HL-60/S4 treated with phorbol 12-myristate 13-acetate at 8.2 ng/mL for 4 days and 3 days (cell line): ENCODE results near the gene KANK4.

ENCODE experiments used
- in situ Hi-C: fragments of 300-500 bp; cut with MboI; formaldehyde crosslinking; loops from 2 replicates; pipeline ENCODE4 v1.15.0; 2022; ENCODE audit warnings: low sequenced_read_pairs

KANK4 gene

DNA sequence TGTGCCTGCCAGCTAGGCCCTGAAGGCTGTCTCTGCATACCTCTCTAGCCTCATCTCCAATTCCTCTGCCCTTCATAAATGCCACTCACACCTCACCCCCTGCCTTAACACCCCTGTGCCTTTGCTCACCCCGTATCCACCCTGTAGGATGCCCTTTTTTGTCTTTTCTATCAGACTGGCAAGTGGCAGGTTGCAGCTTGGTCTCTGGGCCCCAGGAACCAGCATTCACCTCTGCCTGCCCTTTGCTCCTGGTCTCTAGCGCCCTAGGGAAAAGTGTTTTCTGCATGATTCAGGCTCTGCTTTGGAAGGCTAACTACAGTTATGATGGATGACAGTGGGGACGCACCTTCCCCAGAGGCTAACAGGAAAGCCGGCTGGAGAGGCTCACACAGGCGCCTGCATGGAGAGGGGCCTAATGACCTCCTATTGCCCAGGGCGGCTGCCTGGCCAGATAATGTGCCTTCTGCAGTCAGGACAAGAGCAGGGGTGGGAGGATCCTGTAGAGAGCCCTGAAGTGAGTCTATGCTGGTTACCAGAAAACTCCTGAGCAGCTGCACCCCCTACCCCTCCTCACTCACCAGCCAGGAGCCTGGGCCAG is 11.2 kb downstream of the KANK4 start:
- in situ Hi-C loops, result no loop called here

DNA sequence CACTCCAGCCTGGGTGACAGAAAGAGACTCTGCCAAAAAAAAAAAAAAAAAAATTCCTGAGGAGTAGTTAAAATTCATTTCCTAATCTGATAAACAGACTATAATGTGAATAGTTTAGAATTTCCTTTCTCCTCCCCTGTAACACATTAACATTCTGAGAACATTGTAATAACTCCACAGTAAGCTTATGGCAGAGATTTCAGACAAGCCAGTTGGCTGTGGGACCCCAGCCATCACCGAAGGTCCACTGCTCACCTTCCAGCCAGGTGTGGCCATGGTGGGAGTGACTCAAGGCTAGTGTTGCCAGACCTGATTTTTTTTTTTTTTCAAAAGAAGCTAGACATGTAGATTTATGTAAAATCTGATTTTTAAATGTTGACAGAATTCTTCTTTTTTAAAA is 11.8 kb downstream of the KANK4 start:
- in situ Hi-C loops, result no loop called here

DNA sequence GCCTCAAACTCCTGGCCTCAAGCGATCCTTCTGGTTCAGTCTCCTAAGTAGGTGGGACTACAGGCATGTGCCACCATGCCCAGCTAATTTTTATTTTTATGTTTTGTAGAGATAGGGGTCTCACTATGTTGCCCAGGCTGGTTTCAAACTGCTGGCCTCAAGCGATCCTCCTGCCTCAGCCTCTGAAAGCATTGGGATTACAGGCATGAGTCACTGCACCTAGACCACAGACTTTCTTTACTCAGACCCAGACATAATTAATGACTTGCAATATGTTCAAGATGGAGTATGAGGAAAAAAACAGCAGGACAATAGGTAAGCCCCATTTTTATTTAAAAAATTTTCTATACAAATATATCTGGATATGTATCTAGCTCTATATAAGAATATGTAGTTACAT is 13.2 kb downstream of the KANK4 start:
- in situ Hi-C loops, result no loop called here

DNA sequence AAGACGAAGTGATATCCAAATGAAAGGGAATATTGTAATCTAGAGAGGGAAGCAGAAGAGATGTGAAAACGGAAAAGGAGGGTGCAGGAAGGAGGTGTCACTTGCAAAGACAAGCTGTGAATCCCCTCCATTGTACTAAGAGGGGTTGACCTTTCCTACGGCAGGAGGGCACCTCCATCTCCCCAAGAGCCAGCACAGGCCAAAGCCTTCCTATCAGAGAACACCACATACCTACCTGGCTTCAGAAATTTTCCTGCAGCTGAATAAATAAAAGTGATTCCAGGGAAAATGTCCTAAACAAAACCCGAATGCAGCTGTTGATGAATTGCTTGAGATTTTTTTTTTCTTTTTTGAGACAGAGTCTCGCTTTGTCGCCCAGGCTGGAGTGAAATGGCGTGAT is 14.3 kb downstream of the KANK4 start:
- in situ Hi-C loops, result no loop called here

DNA sequence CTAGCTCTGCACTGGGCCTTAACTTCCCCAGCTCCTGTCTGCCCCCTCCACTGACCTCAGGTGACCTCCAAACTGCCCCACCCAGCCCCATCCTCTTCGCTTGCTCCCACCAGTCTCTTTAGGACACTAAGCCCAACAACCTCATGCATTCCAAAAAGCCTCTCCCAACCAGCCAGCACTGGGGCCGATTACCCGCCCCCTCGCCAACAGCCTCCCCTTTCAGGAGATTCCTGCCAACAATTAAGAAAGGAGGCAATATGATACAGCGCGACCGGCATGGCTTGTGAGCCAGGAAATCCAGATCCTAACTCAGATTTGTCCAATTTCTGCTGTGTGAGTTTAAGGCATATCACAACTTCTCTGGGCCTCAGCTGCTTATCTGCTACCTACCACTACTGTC is 14.7 kb downstream of the KANK4 start:
- in situ Hi-C loops, result no loop called here

DNA sequence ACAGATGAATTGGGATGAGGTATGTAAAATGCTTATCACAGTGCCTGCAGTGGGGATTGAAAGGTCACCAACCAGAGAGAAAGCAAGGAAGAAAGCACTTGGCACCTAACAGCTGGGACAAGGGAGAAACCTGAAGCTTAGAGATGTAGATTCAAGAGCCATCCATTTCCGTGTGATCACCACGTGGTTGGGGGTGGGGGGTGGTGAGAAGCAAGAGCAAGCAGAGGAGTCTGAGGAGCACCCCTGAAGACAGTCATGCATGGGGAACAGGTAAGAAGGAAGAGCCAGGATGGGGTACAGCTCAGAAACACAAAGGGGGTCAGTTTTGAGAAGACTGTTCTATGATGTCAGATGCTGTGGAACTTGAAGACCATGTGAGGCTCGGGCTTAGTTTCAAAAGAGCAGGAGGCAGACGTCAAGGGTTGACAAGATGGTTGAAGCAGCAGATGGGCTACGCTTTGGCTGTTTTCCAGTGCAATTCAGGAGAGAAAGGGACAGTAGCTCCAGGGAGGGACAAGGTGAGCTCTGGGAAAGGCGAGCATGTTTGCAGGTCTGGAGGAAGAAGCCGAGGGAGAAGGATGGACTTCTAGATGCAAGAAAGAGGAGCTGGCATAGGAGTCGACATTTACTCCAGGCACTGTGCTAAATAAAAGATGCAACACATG is 17.4 kb downstream of the KANK4 start:
- in situ Hi-C loops, result no loop called here

DNA sequence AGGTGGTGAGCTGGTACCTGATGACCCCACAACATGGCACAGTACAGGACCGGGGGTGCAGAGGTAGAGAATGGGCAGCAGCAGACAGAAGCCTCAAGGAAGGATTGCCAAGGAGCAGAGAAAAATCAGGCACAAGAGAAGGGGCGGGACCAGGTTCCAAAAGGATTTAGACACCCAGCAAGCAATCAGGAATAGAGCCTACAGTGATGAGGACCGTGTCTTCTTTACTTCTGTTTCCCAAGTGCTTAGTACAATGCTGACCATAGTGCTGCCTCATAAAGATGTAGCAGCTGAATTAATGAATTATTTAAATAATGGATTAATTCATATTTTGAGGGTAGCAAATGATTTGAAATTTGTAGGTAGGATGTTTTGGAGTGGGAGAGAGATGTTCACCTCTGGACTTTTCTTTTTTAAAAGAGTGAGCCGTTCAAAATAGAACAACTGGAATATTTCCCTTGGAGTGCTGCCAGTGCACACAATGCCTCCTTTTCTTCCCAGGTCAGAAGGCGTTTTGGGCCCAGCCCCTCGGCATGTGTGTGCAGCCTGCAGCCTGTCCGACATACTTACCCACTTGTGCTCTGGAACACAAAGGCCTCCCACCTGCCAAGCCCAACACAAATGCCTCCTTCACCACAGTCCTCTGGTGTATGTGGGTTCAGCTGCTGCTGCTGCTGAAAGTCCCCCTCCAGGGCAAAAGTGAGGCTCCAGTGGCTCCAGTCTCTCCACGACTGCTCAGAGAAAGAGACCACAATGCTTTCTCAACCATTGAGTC is 19.6 kb downstream of the KANK4 start:
- in situ Hi-C loops, result no loop called here

DNA sequence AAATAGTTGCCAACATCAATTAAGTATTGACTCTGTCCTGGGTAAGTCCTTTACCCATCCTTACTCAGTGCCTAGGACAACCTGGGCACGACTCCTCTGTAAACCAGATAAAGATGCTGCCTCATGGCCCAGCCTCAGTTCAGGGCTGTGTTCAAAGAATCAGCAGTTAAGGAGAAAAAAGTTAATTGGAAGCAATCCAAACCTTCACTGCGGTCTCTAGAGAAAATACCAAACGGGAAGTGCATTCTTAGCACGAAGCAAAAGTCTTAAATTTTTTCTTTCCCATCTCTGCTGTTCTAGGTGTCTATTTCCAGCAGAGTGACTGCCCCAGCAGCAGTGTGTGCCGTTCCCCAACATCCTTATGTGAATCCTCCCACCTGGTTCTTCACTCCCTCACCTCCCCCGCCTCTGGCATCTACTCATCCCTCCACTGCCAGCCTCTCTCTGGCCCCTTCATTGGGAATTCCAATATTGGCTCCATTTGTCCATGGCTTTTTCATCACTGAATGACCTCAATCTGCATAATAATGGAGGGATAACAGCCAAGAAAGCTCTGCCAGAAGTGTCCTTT is 23.2 kb downstream of the KANK4 start:
- in situ Hi-C loops, result no loop called here

DNA sequence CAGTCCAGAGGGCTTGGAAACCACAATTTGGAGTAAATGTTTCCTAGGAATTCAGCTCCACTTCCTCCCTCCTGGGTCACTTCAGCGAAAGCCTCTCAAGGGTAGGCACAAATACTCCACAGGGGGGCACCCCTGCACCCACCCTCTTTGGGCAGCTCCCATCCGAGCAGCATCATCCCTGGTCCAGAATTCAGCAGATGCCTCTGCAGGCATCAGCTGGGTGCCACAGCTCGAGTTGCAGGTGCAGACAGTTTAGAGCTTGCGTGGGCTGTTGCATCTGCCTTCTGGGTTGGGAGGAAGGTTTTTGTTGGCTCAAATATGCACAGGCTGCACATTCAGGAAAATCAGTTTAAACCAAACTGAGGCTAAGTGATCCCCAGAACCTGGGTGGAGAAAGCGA is 25.0 kb downstream of the KANK4 start:
- in situ Hi-C loops, result no loop called here

DNA sequence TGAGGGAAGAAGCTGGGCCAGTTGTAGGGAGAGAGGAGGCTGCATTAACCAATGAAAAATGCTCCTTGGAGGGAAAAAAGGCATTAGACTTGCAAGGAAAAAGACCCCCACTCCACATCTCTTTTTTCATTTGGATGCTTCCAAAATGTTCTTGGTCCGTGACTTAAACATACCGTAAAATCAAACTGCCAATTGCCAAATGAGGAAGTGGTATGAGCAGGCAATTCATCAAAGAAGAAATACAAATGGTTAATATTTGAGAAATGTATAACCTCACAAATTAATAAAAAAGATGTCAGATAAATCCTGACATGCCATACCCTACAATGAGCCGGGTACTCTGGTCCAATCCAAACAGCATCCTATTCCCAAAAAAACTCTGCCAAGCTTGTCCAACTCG is 30.6 kb downstream of the KANK4 start:
- in situ Hi-C loops, result no loop called here

DNA sequence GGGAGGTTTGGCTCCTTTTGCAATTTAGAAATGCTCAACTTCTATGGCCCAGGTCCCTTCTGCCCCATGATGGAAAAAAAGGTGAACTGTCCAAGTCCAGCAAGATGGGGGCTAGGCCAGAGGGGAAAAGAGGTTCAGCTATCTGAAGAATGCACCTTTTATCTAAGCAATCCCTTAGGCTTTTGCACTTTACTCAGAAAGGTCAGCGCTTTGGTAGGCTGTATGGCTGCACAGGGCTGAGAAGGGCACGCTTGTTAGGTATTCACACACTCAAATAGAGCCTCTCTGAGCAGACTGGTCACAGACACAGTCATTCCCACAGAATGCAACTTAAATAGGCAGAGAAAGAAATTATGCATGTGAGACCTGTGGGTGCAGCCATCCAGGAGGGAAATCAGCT is 31.0 kb downstream of the KANK4 start:
- in situ Hi-C loops, result no loop called here

DNA sequence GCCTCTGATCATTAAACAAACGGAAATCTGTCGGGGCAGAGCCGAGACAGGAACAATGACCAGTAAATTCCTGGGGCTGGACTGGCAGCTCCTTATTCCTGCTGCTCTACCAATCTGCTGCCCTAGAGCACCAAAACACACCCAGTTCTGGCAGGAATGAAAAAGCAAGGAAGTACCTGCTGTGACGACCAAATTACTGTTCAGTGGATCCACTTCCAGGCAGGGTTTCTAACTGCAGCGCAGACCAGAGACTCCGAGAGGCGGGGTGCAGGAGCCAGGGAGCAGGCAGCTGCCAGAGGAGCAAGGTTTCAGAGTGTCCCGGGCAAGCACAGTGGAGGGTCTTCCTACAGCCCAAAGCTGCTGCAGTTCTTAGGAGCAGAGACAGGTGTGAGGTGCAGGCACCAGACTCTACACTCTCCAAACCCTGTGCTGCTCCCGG is 32.4 kb downstream of the KANK4 start:
- in situ Hi-C loops, result no loop called here

DNA sequence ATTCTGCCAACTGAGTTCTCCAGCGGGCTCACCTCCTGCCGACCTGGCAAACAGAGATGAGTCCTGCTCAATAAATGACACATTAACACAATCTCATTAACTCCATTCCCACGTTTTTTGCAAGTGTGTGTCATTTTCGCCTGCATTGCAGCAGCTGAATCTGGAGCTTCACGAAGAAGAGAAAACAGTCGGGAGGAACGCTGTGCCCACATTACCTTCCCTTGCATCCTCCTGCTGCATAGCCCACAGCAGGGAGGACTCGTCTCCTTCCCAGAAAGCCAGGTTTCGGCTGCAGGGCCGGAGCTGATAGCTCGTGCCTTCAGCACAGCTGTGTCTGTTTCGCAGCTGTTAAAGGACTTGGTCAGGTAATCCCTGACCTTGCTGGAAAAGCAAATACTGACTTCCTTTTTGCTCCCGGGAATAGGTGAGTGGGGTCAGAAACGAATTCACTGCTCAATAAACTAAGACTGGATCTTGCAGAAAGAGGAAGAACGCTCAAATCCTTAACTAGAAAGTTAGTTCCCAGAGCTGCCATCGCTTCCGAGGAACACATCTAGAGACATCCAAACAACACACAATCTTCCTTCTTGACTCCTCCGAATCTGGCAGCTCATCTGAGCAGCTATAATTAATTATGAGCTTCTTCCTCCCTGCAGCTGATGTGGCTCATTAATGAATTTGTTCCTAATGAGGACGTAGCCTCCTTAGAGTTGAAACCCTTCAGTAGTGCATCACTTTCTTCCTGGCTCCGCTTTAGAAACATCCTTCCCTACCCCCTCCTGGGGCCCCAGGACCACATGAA is 33.0 kb downstream of the KANK4 start:
- in situ Hi-C loops, result no loop called here

DNA sequence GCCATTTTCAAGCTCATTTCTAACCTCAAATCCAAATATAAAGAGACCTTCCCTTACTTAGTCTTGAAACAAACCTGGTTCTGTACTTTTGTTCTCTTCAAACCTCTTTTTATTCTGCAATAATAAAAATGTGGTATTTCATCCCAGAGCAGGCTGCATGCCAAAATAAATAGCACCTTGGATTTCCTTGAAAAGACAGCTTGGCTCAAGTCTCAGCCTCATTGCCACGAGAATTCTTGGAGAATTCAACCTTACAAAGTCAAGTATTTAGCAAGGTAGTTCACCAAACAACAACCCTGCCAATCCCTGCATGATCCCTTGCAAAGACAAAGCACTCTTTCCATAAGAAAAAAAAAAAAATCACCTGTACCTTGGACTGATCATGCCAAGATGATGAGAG is 33.8 kb downstream of the KANK4 start:
- in situ Hi-C loops, result no loop called here

DNA sequence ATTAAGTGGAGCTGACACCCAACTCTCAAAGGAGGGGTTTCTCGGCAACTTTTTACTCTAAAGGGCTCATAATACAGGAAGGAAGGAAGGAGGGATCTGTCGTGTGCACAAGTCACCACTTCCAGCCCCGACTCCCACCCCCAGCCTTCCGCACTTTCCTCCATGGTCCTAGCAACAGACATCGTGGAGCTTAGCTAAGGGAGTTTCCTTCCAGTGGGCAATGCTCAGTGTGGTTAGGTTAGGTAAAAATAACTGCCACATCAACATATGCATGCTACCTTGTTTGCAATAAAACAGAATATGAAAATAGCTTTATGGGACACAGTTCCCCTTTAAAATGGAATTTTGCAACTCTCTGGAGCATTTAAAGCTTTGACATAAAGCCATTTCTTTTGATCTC is 35.2 kb downstream of the KANK4 start:
- in situ Hi-C loops, result no loop called here

DNA sequence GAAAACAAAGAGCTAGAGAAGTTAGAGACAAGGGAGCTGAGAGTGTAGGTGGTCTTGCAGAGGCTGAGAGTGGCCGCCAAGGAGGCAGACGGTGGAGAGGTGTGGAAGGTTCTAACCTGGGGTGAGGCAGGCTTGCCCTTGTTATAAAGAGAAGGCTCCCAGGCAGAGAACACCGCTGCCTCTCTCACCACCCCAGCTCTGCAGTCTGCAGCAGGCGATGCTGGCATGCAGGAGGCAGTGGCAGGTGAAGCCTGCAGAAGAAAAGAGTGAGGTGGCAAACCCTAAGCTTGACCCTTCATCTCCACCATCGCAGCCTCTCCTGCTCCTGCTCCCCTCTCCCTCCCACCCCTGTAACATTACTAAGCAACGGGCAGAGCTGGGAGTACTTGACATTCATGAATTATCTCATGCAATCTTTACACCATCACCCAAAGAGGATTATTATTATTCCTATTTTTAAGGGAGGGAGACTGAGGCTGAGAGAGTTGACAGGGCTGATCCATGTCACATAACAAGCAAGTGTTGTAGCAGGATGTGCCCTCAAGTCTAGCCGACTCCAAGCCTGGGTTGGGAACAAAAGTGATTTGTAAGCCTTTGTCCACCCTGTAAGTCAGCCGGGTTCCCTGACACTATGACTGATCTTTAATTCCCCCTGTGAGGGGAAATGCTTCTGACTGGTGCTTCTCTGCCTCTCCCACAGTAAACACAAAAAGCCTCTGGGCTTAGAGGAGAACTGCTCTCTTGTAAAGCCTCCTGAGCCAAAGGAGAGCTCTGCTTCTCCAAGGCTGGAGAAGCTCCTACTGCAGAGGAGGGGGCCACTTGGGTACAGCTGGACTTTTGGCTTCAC is 36.1 kb downstream of the KANK4 start:
- in situ Hi-C loops, result no loop called here

DNA sequence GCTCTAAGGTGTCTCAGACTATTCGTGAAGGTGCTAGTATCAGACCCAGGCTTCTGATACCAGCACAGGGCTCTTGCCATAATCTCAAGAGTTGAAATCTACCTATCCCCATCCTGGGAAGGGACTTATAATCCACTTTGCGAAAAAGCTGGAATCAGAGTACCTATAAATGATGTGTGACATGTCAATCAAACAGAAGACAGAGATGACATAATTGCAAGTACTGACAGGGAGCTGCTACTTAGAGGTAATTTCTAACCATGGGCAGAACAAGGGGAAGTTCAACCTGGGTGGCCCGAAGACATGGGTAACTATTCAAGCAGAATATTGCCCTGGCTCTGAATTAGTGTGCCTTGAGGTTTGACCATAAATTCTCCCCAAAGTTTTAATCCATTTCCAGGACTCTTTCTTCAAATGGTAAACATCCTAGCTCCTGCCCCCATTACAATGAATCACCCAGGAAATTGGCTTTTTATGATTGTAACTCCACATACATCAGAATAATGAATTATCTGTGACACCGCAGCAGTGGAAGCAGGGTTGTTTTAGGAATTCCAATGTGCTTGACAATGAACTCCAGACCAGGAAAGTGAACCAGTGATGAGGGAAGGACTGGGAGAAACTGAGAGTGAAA is 37.2 kb downstream of the KANK4 start:
- in situ Hi-C loops, result no loop called here

DNA sequence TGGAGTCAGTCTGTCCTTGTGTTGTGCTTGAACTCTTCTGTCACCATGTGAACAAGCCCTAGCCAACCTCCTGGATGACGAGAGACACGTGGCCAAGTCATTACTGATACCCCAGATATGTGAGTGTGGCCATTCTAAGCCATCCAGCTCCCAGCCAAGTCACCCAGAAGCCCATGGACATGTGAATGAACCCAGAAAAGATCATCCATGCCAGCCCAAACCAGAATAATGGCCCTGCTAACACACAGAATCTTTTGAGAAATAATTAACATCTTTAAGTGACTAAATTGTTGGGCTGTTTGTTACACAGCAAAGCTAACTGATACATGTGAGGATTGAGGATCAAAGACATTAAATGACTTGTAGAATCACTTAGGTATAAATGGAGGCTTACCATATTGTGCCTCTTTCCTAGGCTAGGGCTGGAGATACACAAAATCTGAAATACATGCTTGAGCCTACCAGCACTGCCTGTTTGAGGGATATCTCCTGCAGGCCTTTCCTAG is 38.2 kb downstream of the KANK4 start:
- in situ Hi-C loops, result no loop called here

DNA sequence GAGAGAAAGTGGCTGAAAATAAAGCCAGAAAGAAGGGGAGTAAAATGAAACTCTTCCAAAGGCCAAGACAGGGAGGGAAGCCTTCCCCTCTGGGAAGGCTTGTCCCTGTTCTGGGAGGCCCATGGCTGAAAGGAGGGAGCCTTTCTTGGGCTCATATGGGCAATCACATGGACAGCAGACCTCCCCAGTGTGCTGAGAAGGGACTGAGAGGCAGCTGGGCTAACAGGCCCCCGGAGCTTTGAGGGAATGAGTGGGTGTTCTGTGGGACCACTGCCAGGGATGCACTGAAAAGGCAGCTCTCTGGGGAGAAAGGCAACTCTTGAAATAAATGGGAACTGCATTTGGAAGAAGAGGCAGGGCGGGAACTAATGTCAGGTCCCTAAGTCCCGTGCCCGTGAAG is 39.1 kb downstream of the KANK4 start:
- in situ Hi-C loops, result no loop called here

DNA sequence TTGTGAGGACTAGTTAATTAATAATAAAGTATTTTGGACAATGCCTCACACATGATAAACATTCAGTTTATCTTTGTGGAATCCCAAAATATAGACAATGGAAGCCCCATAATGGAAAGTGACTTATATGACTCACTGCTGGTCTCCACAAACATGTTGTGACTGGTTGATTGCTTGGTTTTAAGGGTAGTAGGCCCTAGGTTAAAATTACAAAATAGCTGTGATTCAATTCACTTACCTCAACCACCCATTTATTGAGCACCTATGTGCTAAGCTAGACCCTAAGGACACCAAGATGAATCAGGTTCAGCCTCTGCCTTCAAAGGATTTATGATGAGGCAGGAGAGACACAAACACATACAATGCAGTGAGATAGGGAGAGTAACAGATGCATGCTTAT is 42.4 kb downstream of the KANK4 start:
- in situ Hi-C loops, result no loop called here
